Neural cell (in vitro differentiated cells): Measurements from ENCODE around the gene PDHX. TPM values are rescaled to one million over a fixed set of nuclear protein-coding genes. Genes with fewer than 3 reads are reported as not detected.

Experiments used
- H2AFZ ChIP-seq: fragments of 200-600, 300-800 bp; sonication (generic), shearing (Covaris generic); 2 replicates; pipeline ENCODE4 v1.6.0; 2014; ENCODE audit warnings: low read depth, mild to moderate bottlenecking, antibody characterized with exemption, low read length, moderate library complexity
- H3F3A ChIP-seq: fragments of 200-600 bp; shearing (Covaris generic); 2 replicates; pipeline ENCODE4 v1.6.1; 2016; ENCODE audit warnings: mild to moderate bottlenecking, moderate library complexity, mixed read lengths, antibody characterized with exemption, low read length; ENCODE audit not compliant: insufficient read depth, poor library complexity, severe bottlenecking
- H3K27ac ChIP-seq: fragments of 200-600, 300-800 bp; sonication (generic), shearing (Covaris generic); 2 replicates; pipeline ENCODE4 v1.5.1; 2014; ENCODE audit warnings: mild to moderate bottlenecking, low read length, moderate library complexity
- H3K27me3 ChIP-seq: fragments of 300-800, 200-600 bp; sonication (generic), shearing (Covaris generic); 2 replicates; pipeline ENCODE4 v1.6.0; 2014; ENCODE audit warnings: mild to moderate bottlenecking, low read depth, low read length, moderate library complexity; ENCODE audit not compliant: insufficient read depth
- H3K36me3 ChIP-seq: fragments of 300-800, 200-600 bp; sonication (generic), shearing (Covaris generic); 2 replicates; pipeline ENCODE4 v1.5.1; 2014; ENCODE audit warnings: mild to moderate bottlenecking, antibody characterized with exemption, low read length, moderate library complexity; ENCODE audit not compliant: insufficient read depth
- H3K4me2 ChIP-seq: fragments of 300-800, 200-600 bp; sonication (generic), shearing (Covaris generic); 2 replicates; pipeline ENCODE4 v1.6.0; 2014; ENCODE audit warnings: mild to moderate bottlenecking, low read length
- H3K4me3 ChIP-seq: fragments of 300-800, 200-600 bp; sonication (generic), shearing (Covaris generic); 2 replicates; pipeline ENCODE4 v1.5.1; 2014; ENCODE audit warnings: mild to moderate bottlenecking, low read length, moderate library complexity
- H3K79me2 ChIP-seq: fragments of 200-600 bp; shearing (Covaris generic); replicated peaks from 2 replicates; pipeline ENCODE4 v1.6.0; 2014; ENCODE audit warnings: mild to moderate bottlenecking, low read length, moderate library complexity; ENCODE audit not compliant: insufficient read depth
- H3K9ac ChIP-seq: fragments of 300-800, 200-600 bp; sonication (generic), shearing (Covaris generic); 2 replicates; pipeline ENCODE4 v1.6.1; 2016; ENCODE audit warnings: mild to moderate bottlenecking, low read length, mixed read lengths
- H3K9me2 ChIP-seq: fragments of 200-600 bp; shearing (Covaris generic); 2 replicates; pipeline ENCODE4 v1.6.1; 2016; ENCODE audit warnings: mild to moderate bottlenecking, low read length, mixed read lengths; ENCODE audit not compliant: insufficient read depth
- H3K9me3 ChIP-seq: fragments of 200-600, 300-800 bp; sonication (generic), shearing (Covaris generic); 2 replicates; pipeline ENCODE4 v1.6.1; 2016; ENCODE audit warnings: mild to moderate bottlenecking, mixed run types, low read length, moderate library complexity, mixed read lengths
- H4K20me1 ChIP-seq: fragments of 200-600 bp; shearing (Covaris generic); 2 replicates; pipeline ENCODE4 v1.6.1; 2016; ENCODE audit warnings: mild to moderate bottlenecking, mixed run types; ENCODE audit not compliant: insufficient read depth
- CTCF ChIP-seq: fragments of 450-650 bp; IDR thresholded peaks from 2 replicates; pipeline ENCODE4 v1.5.1; 2014; ENCODE audit warnings: antibody characterized with exemption, mild to moderate bottlenecking, moderate library complexity; ENCODE audit not compliant: poor library complexity, severe bottlenecking
- EP300 ChIP-seq: fragments of 450-650 bp; conservative IDR thresholded peaks from 2 replicates; pipeline ENCODE4 v1.6.1; 2014; ENCODE audit warnings: antibody characterized with exemption, mild to moderate bottlenecking, moderate library complexity; ENCODE audit not compliant: poor library complexity, severe bottlenecking
- EZH2 ChIP-seq: fragments of 200-600, 300-800 bp; shearing (Covaris generic), sonication (generic); IDR thresholded peaks from 2 replicates; pipeline ENCODE4 v1.6.1; 2014; ENCODE audit warnings: antibody characterized with exemption, low read length, borderline replicate concordance, mild to moderate bottlenecking; ENCODE audit not compliant: insufficient read depth, poor library complexity, severe bottlenecking
- MXI1 ChIP-seq: fragments of 450-650 bp; conservative IDR thresholded peaks from 2 replicates; pipeline ENCODE4 v1.6.1; 2014; ENCODE audit warnings: antibody characterized with exemption, mild to moderate bottlenecking; ENCODE audit not compliant: poor library complexity, severe bottlenecking
- POLR2AphosphoS5 ChIP-seq: IDR thresholded peaks from 2 replicates; pipeline ENCODE4 v1.6.1; 2012
- RAD21 ChIP-seq: fragments of 450-650 bp; conservative IDR thresholded peaks from 2 replicates; pipeline ENCODE4 v1.6.1; 2014; ENCODE audit warnings: antibody characterized with exemption, mild to moderate bottlenecking, moderate library complexity
- SMC3 ChIP-seq: fragments of 450-650 bp; conservative IDR thresholded peaks from 2 replicates; pipeline ENCODE4 v1.6.1; 2014; ENCODE audit warnings: antibody characterized with exemption, mild to moderate bottlenecking, moderate library complexity; ENCODE audit not compliant: poor library complexity
- TAF1 ChIP-seq: IDR thresholded peaks from 2 replicates; pipeline ENCODE4 v1.6.1; 2012; ENCODE audit warnings: low read depth
- polyA plus RNA-seq: library from polyadenylated mRNA; depleted of rRNA; stranded (reverse); fragments of >200 nt; gene quantifications from 2 replicates; pipeline ENCODE4 v1.2.3, GENCODE V29; 2014
- TF ChIP-seq, protein P1 (sequence below): IDR thresholded peaks from 2 replicates; pipeline ENCODE4 v1.6.1; 2012; ENCODE audit warnings: borderline replicate concordance

PDHX gene
- polyA plus RNA-seq, 1 donor from 2014 or later, result 59.8 TPM

DNA sequence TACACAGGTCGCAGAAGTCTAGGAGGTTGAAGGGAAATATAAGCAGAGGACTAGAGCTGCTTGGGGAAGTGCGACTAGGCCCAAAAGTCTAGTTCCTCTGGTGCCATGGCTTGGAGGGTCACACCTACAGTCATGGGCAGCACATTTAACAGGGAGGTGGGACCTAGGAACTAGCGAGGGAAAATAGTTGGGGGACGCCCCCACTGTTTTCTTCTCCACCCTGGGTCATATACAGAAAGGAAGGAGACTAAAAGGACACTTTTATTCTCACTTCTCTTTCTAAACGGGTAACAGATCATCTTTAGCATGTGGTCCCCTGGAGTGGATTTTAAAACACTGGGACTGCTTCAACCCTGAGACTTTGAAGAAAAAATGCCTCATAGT is 16.8 kb upstream of the PDHX start:
- Histone ChIP-seq H3K9me2 (no peaks in the 10 kb centered on the region), H2AFZ (no peak overlapping the region), H3K9ac (no peak overlapping the region), H3K36me3 (no peaks in the 10 kb centered on the region), H4K20me1 (no peaks in the 10 kb centered on the region), H3K4me3 (no peak overlapping the region), H3F3A (no peaks in the 10 kb centered on the region), H3K27ac (no peak overlapping the region), H3K4me2 (no peak overlapping the region), H3K27me3 (no peaks in the 10 kb centered on the region), H3K79me2 (peaks cover 5% of the 10 kb centered on the region), H3K9me3 (peaks cover 11% of the 10 kb centered on the region)
- TF ChIP-seq MXI1 (no peak), RAD21 (no peak), CTCF (no peak), TAF1 (no peak), POLR2AphosphoS5 (no peak), EP300 (no peak), SMC3 (no peak), EZH2 (no peak)
- TF ChIP-seq, protein P1, sequence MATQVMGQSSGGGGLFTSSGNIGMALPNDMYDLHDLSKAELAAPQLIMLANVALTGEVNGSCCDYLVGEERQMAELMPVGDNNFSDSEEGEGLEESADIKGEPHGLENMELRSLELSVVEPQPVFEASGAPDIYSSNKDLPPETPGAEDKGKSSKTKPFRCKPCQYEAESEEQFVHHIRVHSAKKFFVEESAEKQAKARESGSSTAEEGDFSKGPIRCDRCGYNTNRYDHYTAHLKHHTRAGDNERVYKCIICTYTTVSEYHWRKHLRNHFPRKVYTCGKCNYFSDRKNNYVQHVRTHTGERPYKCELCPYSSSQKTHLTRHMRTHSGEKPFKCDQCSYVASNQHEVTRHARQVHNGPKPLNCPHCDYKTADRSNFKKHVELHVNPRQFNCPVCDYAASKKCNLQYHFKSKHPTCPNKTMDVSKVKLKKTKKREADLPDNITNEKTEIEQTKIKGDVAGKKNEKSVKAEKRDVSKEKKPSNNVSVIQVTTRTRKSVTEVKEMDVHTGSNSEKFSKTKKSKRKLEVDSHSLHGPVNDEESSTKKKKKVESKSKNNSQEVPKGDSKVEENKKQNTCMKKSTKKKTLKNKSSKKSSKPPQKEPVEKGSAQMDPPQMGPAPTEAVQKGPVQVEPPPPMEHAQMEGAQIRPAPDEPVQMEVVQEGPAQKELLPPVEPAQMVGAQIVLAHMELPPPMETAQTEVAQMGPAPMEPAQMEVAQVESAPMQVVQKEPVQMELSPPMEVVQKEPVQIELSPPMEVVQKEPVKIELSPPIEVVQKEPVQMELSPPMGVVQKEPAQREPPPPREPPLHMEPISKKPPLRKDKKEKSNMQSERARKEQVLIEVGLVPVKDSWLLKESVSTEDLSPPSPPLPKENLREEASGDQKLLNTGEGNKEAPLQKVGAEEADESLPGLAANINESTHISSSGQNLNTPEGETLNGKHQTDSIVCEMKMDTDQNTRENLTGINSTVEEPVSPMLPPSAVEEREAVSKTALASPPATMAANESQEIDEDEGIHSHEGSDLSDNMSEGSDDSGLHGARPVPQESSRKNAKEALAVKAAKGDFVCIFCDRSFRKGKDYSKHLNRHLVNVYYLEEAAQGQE, result no peak

- H2AFZ ChIP-seq, result no peak overlapping the region
- TF ChIP-seq MXI1, result no peak
- no peak for TF ChIP-seq TAF1
- no peak for TF ChIP-seq EZH2
- H3K27ac ChIP-seq, result no peak overlapping the region
- H3F3A ChIP-seq, result no peaks in the 10 kb centered on the region
- no peak overlapping the region for H3K4me2 ChIP-seq
- no peaks in the 10 kb centered on the region for H4K20me1 ChIP-seq
- no peaks in the 10 kb centered on the region for H3K9me2 ChIP-seq
- no peak overlapping the region for H3K9ac ChIP-seq
- no peak overlapping the region for H3K4me3 ChIP-seq
- H3K27me3 ChIP-seq, result no peaks in the 10 kb centered on the region
- H3K79me2 ChIP-seq, result peaks cover 7% of the 10 kb centered on the region
- H3K9me3 ChIP-seq, result peaks cover 5% of the 10 kb centered on the region
- peaks cover 4% of the 10 kb centered on the region for H3K36me3 ChIP-seq
These were observed 11.9 kb upstream of the PDHX start for GRCh38 chr11:34904421-34904955.
